Activated B cell treated with CpG ODN at 0.5 μM for 24 hours (primary cell): ENCODE measurements around the gene COG7. TPM values are rescaled to one million over a fixed set of nuclear protein-coding genes. Genes with fewer than 3 reads are reported as not detected.
"Not testable (repeated sequence)": the region's sequence is repeated elsewhere in the genome, so short reads cannot be mapped to it uniquely, and the experiment has no call there.

ENCODE experiments used
- ATAC-seq: fragments of 200-7000 bp; cut with Tn5 transposase; one replicate; pipeline ENCODE4 v1.10.0; 2021; ENCODE audit warnings: low read depth, mild to moderate bottlenecking, moderate library complexity
- CTCF ChIA-PET: fragments of 350-600 bp; sonication (Branson Sonifier 250); formaldehyde crosslinking; loops from one replicate; lab custom pipeline; 2021; ENCODE audit warnings: antibody characterized with exemption; lab: Charles Lee
- POLR2A ChIA-PET: fragments of 350-600 bp; sonication (Branson Sonifier 250); formaldehyde crosslinking; loops from one replicate; lab custom pipeline; 2021; ENCODE audit warnings: antibody characterized with exemption; lab: Charles Lee
- DNase-seq: peaks from one replicate; pipeline ENCODE4 v3.0.0; 2022
- H3K27ac Mint-ChIP-seq: one replicate; pipeline ENCODE4 v1.8.0; 2020; ENCODE audit warnings: mixed read lengths
- H3K27me3 Mint-ChIP-seq: one replicate; pipeline ENCODE4 v1.8.0; 2021; ENCODE audit warnings: mixed read lengths
- H3K36me3 Mint-ChIP-seq: one replicate; pipeline ENCODE4 v1.8.0; 2021; ENCODE audit warnings: low read depth, mixed read lengths
- H3K4me1 Mint-ChIP-seq: one replicate; pipeline ENCODE4 v1.8.0; 2021; ENCODE audit warnings: mixed read lengths
- H3K4me3 Mint-ChIP-seq: one replicate; pipeline ENCODE4 v1.8.0; 2020; ENCODE audit warnings: mild to moderate bottlenecking, mixed read lengths
- H3K9me3 Mint-ChIP-seq: one replicate; pipeline ENCODE4 v1.8.0; 2020; ENCODE audit warnings: mixed read lengths
- CTCF ChIP-seq: fragments of 200-600 bp; IDR thresholded peaks from one replicate; pipeline ENCODE4 v1.8.0; 2022; ENCODE audit warnings: antibody characterized with exemption, mild to moderate bottlenecking
- intact Hi-C: fragments of 100-400 bp; cut with micrococcal nuclease; formaldehyde crosslinking; loops from one replicate; pipeline ENCODE4 v1.15.1; 2024
- total RNA-seq: library from RNA; stranded (reverse); gene quantifications from 2 replicates; pipeline ENCODE4 v1.2.3, GENCODE V29; 2022

The COG7 gene
- total RNA-seq, 1 donor from 2014 or later = 20.2 TPM

GRCh38 chr16:23401139-23401538 lies 51.9 kb downstream of the COG7 start:
- ChIA-PET POLR2A (no interaction called here), CTCF (no interaction called here)
- H3K4me3 Mint-ChIP-seq = no peak overlapping the region
- DNase-seq (no peak), ATAC-seq (no peak)
- intact Hi-C loops = no loop called here
- no peak overlapping the region for H3K27ac Mint-ChIP-seq
- H3K36me3 Mint-ChIP-seq = peaks cover 87% of the 10 kb centered on the region
- H3K27me3 Mint-ChIP-seq = no peaks in the 10 kb centered on the region
- no peaks in the 10 kb centered on the region for H3K9me3 Mint-ChIP-seq
- H3K4me1 Mint-ChIP-seq = no peaks in the 10 kb centered on the region
- TF ChIP-seq CTCF = no peak

- H3K27me3 Mint-ChIP-seq, POLR2A ChIA-PET, H3K4me1 Mint-ChIP-seq, H3K27ac Mint-ChIP-seq, DNase-seq, H3K4me3 Mint-ChIP-seq, CTCF ChIA-PET, H3K9me3 Mint-ChIP-seq, intact Hi-C loops, ATAC-seq: not testable (repeated sequence)
- peaks cover 88% of the 10 kb centered on the region for H3K36me3 Mint-ChIP-seq
These were observed 52.5 kb downstream of the COG7 start for GRCh38 chr16:23400447-23400846.

GRCh38 chr16:23398987-23399805 lies 53.8 kb downstream of the COG7 start:
- POLR2A ChIA-PET = no interaction called here
- ATAC-seq (no peak), DNase-seq (no peak)
- no peak overlapping the region for H3K27ac Mint-ChIP-seq
- intact Hi-C loops = no loop called here
- TF ChIP-seq CTCF = no peak
- peaks cover 80% of the 10 kb centered on the region for H3K36me3 Mint-ChIP-seq
- CTCF ChIA-PET = no interaction called here
- H3K4me1 Mint-ChIP-seq = no peaks in the 10 kb centered on the region
- H3K4me3 Mint-ChIP-seq = no peak overlapping the region
- H3K27me3 Mint-ChIP-seq = no peaks in the 10 kb centered on the region
- H3K9me3 Mint-ChIP-seq = no peaks in the 10 kb centered on the region

- POLR2A ChIA-PET = no interaction called here
- H3K27ac Mint-ChIP-seq = no peak overlapping the region
- peaks cover 71% of the 10 kb centered on the region for H3K36me3 Mint-ChIP-seq
These were observed 55.5 kb downstream of the COG7 start for GRCh38 chr16:23397464-23397863.

GRCh38 chr16:23395732-23396131 lies 57.3 kb downstream of the COG7 start:
- no peaks in the 10 kb centered on the region for H3K9me3 Mint-ChIP-seq
- no peaks in the 10 kb centered on the region for H3K4me1 Mint-ChIP-seq
- ATAC-seq (no peak), DNase-seq (no peak)
- H3K27me3 Mint-ChIP-seq = no peaks in the 10 kb centered on the region
- no peak for TF ChIP-seq CTCF
- ChIA-PET CTCF (no interaction called here), POLR2A (no interaction called here)
- peaks cover 75% of the 10 kb centered on the region for H3K36me3 Mint-ChIP-seq
- H3K27ac Mint-ChIP-seq = no peak overlapping the region
- H3K4me3 Mint-ChIP-seq = no peak overlapping the region
- intact Hi-C loops = no loop called here

More at GRCh38 chr16:23397464-23397863, 55.5 kb downstream of the COG7 start:
- Mint-ChIP-seq H3K4me1 (no peaks in the 10 kb centered on the region), H3K27me3 (no peaks in the 10 kb centered on the region), H3K9me3 (no peaks in the 10 kb centered on the region), H3K4me3 (no peak overlapping the region)
- no peak for DNase-seq
- intact Hi-C loops = no loop called here
- CTCF ChIA-PET = no interaction called here
- ATAC-seq = no peak
- TF ChIP-seq CTCF = no peak
